Vagina (tissue), 2 donors: Measurements from ENCODE around the gene TTC38.

Experiments used
- CTCF ChIP-seq, 3 experiments: fragments of 450-650 bp in 2 of 3; fragments of 200-600 bp in 1 of 3; sonication (generic) in 1 of 3; IDR thresholded peaks; one replicate each; pipeline ENCODE4 v1.5.1; 2017 to 2019; ENCODE audit warnings: antibody characterized with exemption in 3 of 3, mild to moderate bottlenecking in 2 of 3, moderate library complexity in 2 of 3
- POLR2A ChIP-seq, 2 donors: fragments of 450-650 bp; IDR thresholded peaks; one replicate each; pipeline ENCODE4 v1.6.1; 2017; ENCODE audit warnings: antibody characterized with exemption in 2 of 2, mild to moderate bottlenecking in 2 of 2, moderate library complexity in 2 of 2
- POLR2AphosphoS5 ChIP-seq, 2 donors: sonication (generic); formaldehyde crosslinking; IDR thresholded peaks; one replicate each; pipeline ENCODE4 v1.9.0; 2017; ENCODE audit warnings: antibody characterized with exemption in 2 of 2, mild to moderate bottlenecking in 2 of 2, low read depth in 1 of 2; ENCODE audit not compliant: insufficient read depth in 1 of 2

GRCh38 chr22:46259374-46259773, 8.4 kb upstream of the TTC38 start:
- TF ChIP-seq CTCF (IDR thresholded peaks at IDR 0.05) (no peak), POLR2A (IDR thresholded peaks at IDR 0.05) (no peak), POLR2AphosphoS5 (IDR thresholded peaks at IDR 0.05; ENCODE audit: insufficient read depth in 1 of 2, low read depth in 1 of 2) (no peak)
